ENCODE data around the gene NUTM1.
"Not testable (repeated sequence)": the region's sequence is repeated elsewhere in the genome, so short reads cannot be mapped to it uniquely, and the experiment has no call there.

NUTM1 gene

DNA sequence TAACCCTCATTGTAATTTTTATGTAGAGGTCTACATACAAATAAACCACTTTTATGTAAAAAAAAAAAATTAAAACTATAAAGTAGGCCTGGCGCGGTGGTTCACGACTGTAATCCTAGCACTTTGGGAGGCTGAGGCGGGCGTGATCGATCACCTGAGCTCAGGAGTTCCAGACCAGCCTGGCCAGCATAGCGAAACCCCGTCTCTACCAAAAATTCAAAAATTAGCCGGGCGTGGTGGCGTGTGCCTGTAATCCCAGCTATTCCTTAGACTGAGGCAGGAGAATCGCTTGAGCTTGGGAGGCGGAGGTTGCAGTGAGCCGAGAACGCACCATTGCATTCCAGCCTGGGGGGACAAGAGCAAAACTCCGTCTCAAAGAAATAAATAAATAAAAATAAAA lies 4.8 kb upstream of the NUTM1 start:
- FAIRE-seq (no peak), DNase-seq (ENCODE audit: insufficient read length) (no peak)
- TF ChIP-seq POLR2A (IDR thresholded peaks at IDR 0.05; ENCODE audit: low read depth, low read length) (no peak), POLR2AphosphoS5 (IDR thresholded peaks at IDR 0.05; ENCODE audit: low read depth, low read length) (no peak), TAF1 (IDR thresholded peaks at IDR 0.05; ENCODE audit: borderline replicate concordance, low read depth, low read length) (no peak)

GRCh38 chr15:34339946-34340345 lies 3.2 kb upstream of the NUTM1 start:
- TF ChIP-seq POLR2AphosphoS5 (IDR thresholded peaks at IDR 0.05; ENCODE audit: low read depth, low read length) (no peak), POLR2A (IDR thresholded peaks at IDR 0.05; ENCODE audit: low read depth, low read length) (no peak), TAF1 (IDR thresholded peaks at IDR 0.05; ENCODE audit: borderline replicate concordance, low read depth, low read length) (no peak)
- no peak for DNase-seq (ENCODE audit: insufficient read length)
- FAIRE-seq = no peak

GRCh38 chr15:34341381-34342212 lies 1.5 kb upstream of the NUTM1 start:
- TF ChIP-seq POLR2A (IDR thresholded peaks at IDR 0.05; ENCODE audit: low read depth, low read length) (no peak), POLR2AphosphoS5 (IDR thresholded peaks at IDR 0.05; ENCODE audit: low read depth, low read length) (no peak), TAF1 (IDR thresholded peaks at IDR 0.05; ENCODE audit: borderline replicate concordance, low read depth, low read length) (no peak)
- DNase-seq (ENCODE audit: insufficient read length) = no peak
- no peak for FAIRE-seq

DNA sequence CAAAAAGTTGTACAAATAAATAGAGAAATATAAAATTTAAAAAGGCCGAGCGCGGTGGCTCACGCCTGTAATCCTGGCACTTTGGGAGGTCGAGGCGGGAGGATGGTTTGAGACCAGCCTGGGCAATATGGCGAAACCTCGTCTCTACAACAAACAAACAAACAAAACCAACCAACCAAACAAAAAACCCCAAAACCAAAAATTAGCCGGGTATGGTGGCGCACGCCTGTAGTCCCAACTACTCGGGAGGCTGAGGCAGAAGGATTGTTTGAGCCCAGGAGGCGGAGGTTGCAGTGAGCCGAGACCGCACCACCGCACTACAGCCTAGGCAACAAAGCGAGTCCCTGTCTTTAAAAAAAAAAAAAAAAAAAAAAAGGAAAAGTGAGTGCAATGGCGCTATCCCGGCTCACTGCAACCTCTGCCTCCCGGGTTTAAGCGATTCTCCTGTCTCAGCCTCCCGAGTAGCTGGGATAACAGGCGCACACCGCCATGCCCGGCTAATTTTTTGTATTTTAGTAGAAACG lies 840 bp upstream of the NUTM1 start:
- FAIRE-seq; DNase-seq (ENCODE audit: insufficient read length): not testable (repeated sequence)

- no peak for DNase-seq (ENCODE audit: insufficient read length)
- TF ChIP-seq TAF1 (IDR thresholded peaks at IDR 0.05; ENCODE audit: borderline replicate concordance, low read depth, low read length) (no peak), POLR2AphosphoS5 (IDR thresholded peaks at IDR 0.05; ENCODE audit: low read depth, low read length) (no peak)
- FAIRE-seq = no peak
Measured at GRCh38 chr15:34347951-34348638, 5.0 kb downstream of the NUTM1 start.

- DNase-seq (ENCODE audit: insufficient read length) (no peak), FAIRE-seq (no peak)
- no peak for TF ChIP-seq POLR2A (IDR thresholded peaks at IDR 0.05; ENCODE audit: low read depth, low read length)
- TF ChIP-seq POLR2AphosphoS5 (IDR thresholded peaks at IDR 0.05; ENCODE audit: low read depth, low read length) = no peak
- TF ChIP-seq TAF1 (IDR thresholded peaks at IDR 0.05; ENCODE audit: borderline replicate concordance, low read depth, low read length) = no peak
Measured at GRCh38 chr15:34348735-34349300, 5.7 kb downstream of the NUTM1 start.

DNA sequence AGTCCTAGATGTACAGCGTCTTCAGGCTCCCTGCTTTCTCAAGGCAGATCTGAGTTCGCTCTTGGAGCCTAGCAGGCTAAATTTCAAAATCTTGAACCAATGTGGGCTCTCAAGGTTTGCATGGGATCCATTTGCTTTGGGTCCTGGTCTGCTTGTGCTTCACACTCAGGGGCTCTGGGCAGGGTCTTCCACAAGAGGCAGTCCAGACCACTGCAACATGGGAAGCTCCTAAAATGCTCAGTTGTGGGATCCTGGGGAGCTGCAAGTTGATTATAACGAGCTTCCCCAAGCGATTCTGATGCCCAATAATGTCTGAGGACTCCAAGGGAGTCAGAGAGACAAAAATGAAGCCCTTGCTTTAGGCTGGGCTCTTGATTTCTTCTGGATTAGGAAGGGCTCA lies 6.7 kb downstream of the NUTM1 start:
- FAIRE-seq (no peak), DNase-seq (ENCODE audit: insufficient read length) (no peak)
- TF ChIP-seq TAF1 (IDR thresholded peaks at IDR 0.05; ENCODE audit: borderline replicate concordance, low read depth, low read length) (no peak), POLR2A (IDR thresholded peaks at IDR 0.05; ENCODE audit: low read depth, low read length) (no peak), POLR2AphosphoS5 (IDR thresholded peaks at IDR 0.05; ENCODE audit: low read depth, low read length) (no peak)

DNA sequence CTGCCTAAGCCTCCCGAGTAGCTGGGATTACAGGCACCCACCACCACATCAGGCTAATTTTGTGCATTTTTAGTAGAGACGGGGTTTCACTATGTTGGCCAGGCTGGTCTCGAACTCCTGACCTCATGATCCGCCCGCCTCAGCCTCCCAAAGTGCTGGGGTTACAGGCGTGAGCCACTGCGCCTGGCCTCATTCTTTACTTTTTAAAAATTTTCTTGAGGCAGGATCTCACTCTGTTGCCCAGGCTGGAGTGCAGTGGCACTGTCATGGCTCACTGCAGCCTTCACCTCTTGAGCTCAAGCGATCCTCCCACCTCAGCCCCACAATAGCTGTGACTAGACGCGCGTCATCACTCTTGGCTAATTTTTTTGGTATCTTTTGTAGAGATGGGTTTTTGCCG lies 9.9 kb downstream of the NUTM1 start:
- not testable (repeated sequence) for DNase-seq (ENCODE audit: insufficient read length); FAIRE-seq

DNA sequence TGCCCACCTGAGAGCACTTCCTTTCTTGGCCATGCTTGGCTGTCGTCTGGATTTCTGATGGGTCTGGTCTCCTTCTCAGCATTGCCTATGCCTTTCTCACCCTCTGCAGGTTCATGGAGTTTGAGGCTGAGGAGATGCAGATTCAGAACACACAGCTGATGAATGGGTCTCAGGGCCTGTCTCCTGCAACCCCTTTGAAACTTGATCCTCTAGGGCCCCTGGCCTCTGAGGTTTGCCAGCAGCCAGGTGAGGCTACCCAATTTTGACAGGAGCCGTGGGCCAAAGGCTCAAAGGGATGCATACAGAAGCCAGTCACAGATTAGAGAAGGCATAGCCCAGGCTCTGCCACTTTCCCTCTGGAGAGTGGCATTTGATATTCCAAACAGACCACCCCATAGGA lies 10.5 kb downstream of the NUTM1 start:
- FAIRE-seq = no peak

DNA sequence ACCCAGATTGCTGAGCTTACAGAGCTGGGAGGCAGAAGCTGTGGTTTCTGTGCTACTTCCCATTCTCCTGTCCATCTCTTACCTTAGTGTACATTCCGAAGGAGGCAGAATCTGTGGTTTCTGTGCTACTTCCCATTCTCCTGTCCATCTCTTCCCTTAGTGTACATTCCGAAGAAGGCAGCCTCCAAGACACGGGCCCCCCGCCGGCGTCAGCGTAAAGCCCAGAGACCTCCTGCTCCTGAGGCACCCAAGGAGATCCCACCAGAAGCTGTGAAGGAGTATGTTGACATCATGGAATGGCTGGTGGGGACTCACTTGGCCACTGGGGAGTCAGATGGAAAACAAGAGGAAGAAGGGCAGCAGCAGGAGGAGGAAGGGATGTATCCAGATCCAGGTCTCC lies 11.2 kb downstream of the NUTM1 start:
- no peak for FAIRE-seq
- DNase-seq (ENCODE audit: insufficient read length) = no peak
- TF ChIP-seq TAF1 (IDR thresholded peaks at IDR 0.05; ENCODE audit: borderline replicate concordance, low read depth, low read length) (no peak), POLR2AphosphoS5 (IDR thresholded peaks at IDR 0.05; ENCODE audit: low read depth, low read length) (no peak), POLR2A (IDR thresholded peaks at IDR 0.05; ENCODE audit: low read depth, low read length) (no peak)

More for the DNA sequence above, 10.5 kb downstream of the NUTM1 start:
- no peak for DNase-seq (ENCODE audit: insufficient read length)
- no peak for TF ChIP-seq POLR2A (IDR thresholded peaks at IDR 0.05; ENCODE audit: low read depth, low read length)
- no peak for TF ChIP-seq POLR2AphosphoS5 (IDR thresholded peaks at IDR 0.05; ENCODE audit: low read depth, low read length)
- no peak for TF ChIP-seq TAF1 (IDR thresholded peaks at IDR 0.05; ENCODE audit: borderline replicate concordance, low read depth, low read length)

DNA sequence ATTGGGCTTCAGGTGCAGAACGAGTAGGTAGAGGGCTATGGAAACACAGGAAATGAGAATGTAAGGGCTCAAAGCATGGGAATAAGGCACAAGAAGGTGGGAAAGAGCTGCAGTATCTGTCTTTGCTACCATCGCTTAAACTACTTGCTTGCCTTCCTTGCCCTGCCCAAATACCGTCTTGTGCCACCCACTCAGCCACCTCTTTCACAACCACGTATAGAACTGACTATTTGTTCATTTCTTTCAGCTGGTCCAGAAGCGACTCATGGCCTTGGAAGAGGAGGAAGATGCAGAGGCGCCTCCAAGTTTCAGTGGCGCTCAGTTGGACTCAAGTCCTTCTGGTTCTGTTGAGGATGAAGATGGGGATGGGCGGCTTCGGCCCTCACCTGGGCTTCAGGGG lies 12.1 kb downstream of the NUTM1 start:
- DNase-seq (ENCODE audit: insufficient read length) = no peak
- FAIRE-seq = no peak
- TF ChIP-seq TAF1 (IDR thresholded peaks at IDR 0.05; ENCODE audit: borderline replicate concordance, low read depth, low read length) (no peak), POLR2A (IDR thresholded peaks at IDR 0.05; ENCODE audit: low read depth, low read length) (no peak), POLR2AphosphoS5 (IDR thresholded peaks at IDR 0.05; ENCODE audit: low read depth, low read length) (no peak)

DNA sequence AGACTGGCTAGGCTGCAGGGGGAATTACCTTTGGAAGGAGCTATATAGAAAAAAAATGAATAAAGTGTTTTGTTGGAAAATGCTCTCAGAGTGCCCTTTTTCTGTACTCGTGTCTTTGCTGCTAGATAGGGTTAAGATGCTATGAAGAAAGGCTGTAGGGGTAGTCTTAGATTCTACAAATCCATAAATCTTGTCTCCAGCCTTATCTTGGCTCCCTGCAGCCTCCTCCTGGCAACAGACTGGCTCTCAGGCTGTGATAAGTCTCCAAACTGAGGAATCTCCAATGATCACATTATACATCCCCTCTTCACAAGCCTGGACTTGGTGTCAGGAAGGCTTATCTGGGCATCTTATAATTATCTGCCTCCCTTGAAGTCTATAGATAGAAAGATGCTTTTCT lies 14.5 kb downstream of the NUTM1 start:
- TF ChIP-seq POLR2AphosphoS5 (IDR thresholded peaks at IDR 0.05; ENCODE audit: low read depth, low read length) (no peak), TAF1 (IDR thresholded peaks at IDR 0.05; ENCODE audit: borderline replicate concordance, low read depth, low read length) (no peak), POLR2A (IDR thresholded peaks at IDR 0.05; ENCODE audit: low read depth, low read length) (no peak)
- FAIRE-seq (no peak), DNase-seq (ENCODE audit: insufficient read length) (no peak)
